Measurements from ENCODE around the gene C19orf81.

GRCh38 chr19:50633359-50633758, 15.9 kb upstream of the C19orf81 start:
- no peak for TF ChIP-seq CTCF (IDR thresholded peaks at IDR 0.05 in 4 of 5, conservative IDR thresholded peaks at IDR 0.05 in 1 of 5)
- no peak for TF ChIP-seq POLR2A (IDR thresholded peaks at IDR 0.05)
